MM.1S (cell line): Measurements from ENCODE around the gene DNAAF2.

Source experiments
- DNase-seq: peaks from one replicate; pipeline ENCODE4 v3.0.0-alpha.2; 2015
- H2AFZ ChIP-seq: fragments of 300-600 bp; sonication (generic); 2 replicates; pipeline ENCODE4 v1.6.0; 2016; ENCODE audit warnings: antibody characterized with exemption, low read length
- H3F3A ChIP-seq: fragments of 300-600 bp; sonication (generic); 2 replicates; pipeline ENCODE4 v1.6.1; 2016; ENCODE audit warnings: mild to moderate bottlenecking, antibody characterized with exemption, low read length, moderate library complexity, mixed read lengths; ENCODE audit not compliant: insufficient read depth
- H3K27ac ChIP-seq: fragments of 300-600 bp; sonication (generic); 2 replicates; pipeline ENCODE4 v1.5.1; 2016; ENCODE audit warnings: mild to moderate bottlenecking, low read length
- H3K27me3 ChIP-seq: fragments of 300-600 bp; sonication (generic); replicated peaks from 2 replicates; pipeline ENCODE4 v1.6.0; 2016; ENCODE audit warnings: low read length; ENCODE audit not compliant: insufficient read depth
- H3K36me3 ChIP-seq: fragments of 300-600 bp; sonication (generic); replicated peaks from 2 replicates; pipeline ENCODE4 v1.6.1; 2016; ENCODE audit warnings: mild to moderate bottlenecking, low read length, mixed read lengths; ENCODE audit not compliant: insufficient read depth
- H3K4me1 ChIP-seq: fragments of 300-600 bp; sonication (generic); 2 replicates; pipeline ENCODE4 v1.6.1; 2016; ENCODE audit warnings: low read length, mixed read lengths
- H3K4me2 ChIP-seq: fragments of 300-600 bp; sonication (generic); 2 replicates; pipeline ENCODE4 v1.6.0; 2016; ENCODE audit warnings: low read depth, low read length
- H3K4me3 ChIP-seq: fragments of 300-600 bp; sonication (generic); 2 replicates; pipeline ENCODE4 v1.5.1; 2016; ENCODE audit warnings: low read length, mixed read lengths
- H3K79me2 ChIP-seq: fragments of 300-600 bp; sonication (generic); 2 replicates; pipeline ENCODE4 v1.6.1; 2016; ENCODE audit warnings: mixed run types, low read length, mixed read lengths
- H3K9ac ChIP-seq: fragments of 300-600 bp; sonication (generic); 2 replicates; pipeline ENCODE4 v1.6.1; 2016; ENCODE audit warnings: low read length, mixed read lengths
- H3K9me2 ChIP-seq: fragments of 300-600 bp; sonication (generic); replicated peaks from 2 replicates; pipeline ENCODE4 v1.6.1; 2016; ENCODE audit warnings: mild to moderate bottlenecking, low read length, mixed read lengths; ENCODE audit not compliant: insufficient read depth
- H3K9me3 ChIP-seq: fragments of 300-600 bp; sonication (generic); replicated peaks from 2 replicates; pipeline ENCODE4 v1.6.1; 2016; ENCODE audit warnings: mild to moderate bottlenecking, low read length, mixed read lengths; ENCODE audit not compliant: insufficient read depth
- H4K20me1 ChIP-seq: fragments of 300-600 bp; sonication (generic); 2 replicates; pipeline ENCODE4 v1.6.1; 2016; ENCODE audit warnings: mild to moderate bottlenecking, low read length, moderate library complexity, mixed read lengths; ENCODE audit not compliant: insufficient read depth
- EZH2 ChIP-seq: fragments of 300-600 bp; sonication (generic); optimal IDR thresholded peaks from 2 replicates; pipeline ENCODE3; 2017; ENCODE audit warnings: low read depth, mild to moderate bottlenecking, antibody characterized with exemption, low read length, mixed read lengths
- EZH2phosphoT487 ChIP-seq: fragments of 300-600 bp; sonication (generic); IDR thresholded peaks from 2 replicates; pipeline ENCODE4 v1.6.1; 2018; ENCODE audit warnings: antibody characterized with exemption, low read length
- TF ChIP-seq, protein P1 (sequence below): fragments of 300-600 bp; sonication (generic); IDR thresholded peaks from 2 replicates; pipeline ENCODE4 v1.5.1; 2016; ENCODE audit warnings: antibody characterized with exemption, low read length, mixed read lengths

The DNAAF2 gene

DNA sequence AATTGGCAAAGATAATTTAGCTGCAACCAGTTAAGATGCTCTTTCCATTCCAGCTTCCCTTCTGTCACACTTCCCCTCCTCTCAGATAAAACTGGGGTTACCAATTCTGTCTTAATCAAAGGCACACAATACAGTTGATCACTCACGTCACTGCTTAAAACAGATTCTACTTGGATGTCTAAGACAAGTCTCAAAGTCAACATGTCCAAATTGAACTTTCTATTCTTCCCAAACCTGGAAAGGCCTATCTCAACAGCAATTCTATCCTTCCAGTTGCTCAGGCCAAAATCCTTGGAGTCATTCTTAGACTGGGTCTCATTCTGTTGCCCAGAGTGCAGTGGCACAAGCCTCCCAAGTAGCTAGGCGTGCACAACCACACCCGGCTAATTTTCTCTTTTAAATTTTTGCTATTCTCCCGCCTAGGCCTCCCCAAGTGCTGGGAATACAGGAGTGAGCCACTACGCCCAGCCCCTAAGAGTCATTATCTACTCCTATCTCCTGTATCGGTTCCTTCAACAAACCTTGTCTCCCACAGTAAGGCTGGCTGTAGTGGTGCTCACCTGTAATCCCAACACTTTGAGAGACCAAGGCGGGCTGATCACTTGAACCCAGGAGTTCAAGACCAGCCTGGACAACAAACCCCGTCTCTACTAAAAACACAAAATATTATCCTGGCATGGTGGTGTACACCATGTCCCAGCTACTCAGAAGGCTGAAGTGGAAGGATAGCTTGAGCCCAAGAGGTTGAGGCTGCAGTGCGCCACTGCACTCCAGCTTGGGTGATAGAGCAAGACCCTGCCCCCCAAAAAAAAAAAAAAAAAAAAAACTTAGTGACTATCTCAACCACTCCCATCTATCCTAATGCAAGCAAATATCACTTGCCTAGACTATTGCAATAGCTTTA is 53.6 kb downstream of the DNAAF2 start:
- Histone ChIP-seq H3K9me2 (no peaks in the 10 kb centered on the region), H3K4me1 (no peaks in the 10 kb centered on the region), H2AFZ (no peak overlapping the region), H3K27ac (no peak overlapping the region), H3K79me2 (peaks cover 44% of the 10 kb centered on the region), H3F3A (peaks cover 5% of the 10 kb centered on the region; the same call in 1 of the 2 replicates), H4K20me1 (peaks cover 3% of the 10 kb centered on the region; the same call in 1 of the 2 replicates), H3K27me3 (no peaks in the 10 kb centered on the region), H3K4me3 (no peak overlapping the region), H3K9ac (no peak overlapping the region), H3K9me3 (no peaks in the 10 kb centered on the region), H3K4me2 (no peak overlapping the region), H3K36me3 (no peaks in the 10 kb centered on the region; the same call in 1 of the 2 replicates)
- TF ChIP-seq, protein P1, sequence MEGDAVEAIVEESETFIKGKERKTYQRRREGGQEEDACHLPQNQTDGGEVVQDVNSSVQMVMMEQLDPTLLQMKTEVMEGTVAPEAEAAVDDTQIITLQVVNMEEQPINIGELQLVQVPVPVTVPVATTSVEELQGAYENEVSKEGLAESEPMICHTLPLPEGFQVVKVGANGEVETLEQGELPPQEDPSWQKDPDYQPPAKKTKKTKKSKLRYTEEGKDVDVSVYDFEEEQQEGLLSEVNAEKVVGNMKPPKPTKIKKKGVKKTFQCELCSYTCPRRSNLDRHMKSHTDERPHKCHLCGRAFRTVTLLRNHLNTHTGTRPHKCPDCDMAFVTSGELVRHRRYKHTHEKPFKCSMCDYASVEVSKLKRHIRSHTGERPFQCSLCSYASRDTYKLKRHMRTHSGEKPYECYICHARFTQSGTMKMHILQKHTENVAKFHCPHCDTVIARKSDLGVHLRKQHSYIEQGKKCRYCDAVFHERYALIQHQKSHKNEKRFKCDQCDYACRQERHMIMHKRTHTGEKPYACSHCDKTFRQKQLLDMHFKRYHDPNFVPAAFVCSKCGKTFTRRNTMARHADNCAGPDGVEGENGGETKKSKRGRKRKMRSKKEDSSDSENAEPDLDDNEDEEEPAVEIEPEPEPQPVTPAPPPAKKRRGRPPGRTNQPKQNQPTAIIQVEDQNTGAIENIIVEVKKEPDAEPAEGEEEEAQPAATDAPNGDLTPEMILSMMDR = no peak
- TF ChIP-seq EZH2 (no peak), EZH2phosphoT487 (no peak)
- DNase-seq = no peak

DNA sequence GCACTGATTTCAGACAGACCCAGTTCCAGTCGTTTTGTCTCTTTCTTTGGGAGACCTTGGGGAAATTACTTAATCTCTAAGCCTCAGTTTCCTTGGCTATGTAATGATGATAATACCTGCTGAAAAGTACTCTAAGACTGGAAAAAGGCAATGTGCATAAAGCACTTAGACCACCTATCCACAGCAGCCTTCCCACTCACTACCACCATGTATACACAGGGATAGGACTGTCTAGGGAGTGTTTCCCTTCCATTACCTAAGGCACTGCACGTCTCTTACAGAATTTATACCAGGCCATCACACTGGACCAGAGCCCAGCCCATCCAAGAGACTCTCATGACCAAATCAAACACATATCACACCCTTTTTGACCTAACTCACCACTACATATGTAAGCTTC is 55.2 kb downstream of the DNAAF2 start:
- H4K20me1 ChIP-seq = peaks cover 3% of the 10 kb centered on the region; the same call in 1 of the 2 replicates
- no peak overlapping the region for H3K9ac ChIP-seq
- TF ChIP-seq, protein P1 = no peak
- no peak for TF ChIP-seq EZH2phosphoT487
- TF ChIP-seq EZH2 = no peak
- no peak overlapping the region for H3K27ac ChIP-seq
- no peaks in the 10 kb centered on the region for H3K27me3 ChIP-seq
- H3K79me2 ChIP-seq = peaks cover 30% of the 10 kb centered on the region
- no peak for DNase-seq
- no peak overlapping the region for H2AFZ ChIP-seq
- H3K36me3 ChIP-seq = no peaks in the 10 kb centered on the region; the same call in 1 of the 2 replicates
- no peaks in the 10 kb centered on the region for H3K9me2 ChIP-seq
- H3K4me3 ChIP-seq = no peak overlapping the region
- no peaks in the 10 kb centered on the region for H3K9me3 ChIP-seq
- H3K4me2 ChIP-seq = no peak overlapping the region
- H3F3A ChIP-seq = peaks cover 5% of the 10 kb centered on the region; the same call in 1 of the 2 replicates
- H3K4me1 ChIP-seq = no peaks in the 10 kb centered on the region

DNA sequence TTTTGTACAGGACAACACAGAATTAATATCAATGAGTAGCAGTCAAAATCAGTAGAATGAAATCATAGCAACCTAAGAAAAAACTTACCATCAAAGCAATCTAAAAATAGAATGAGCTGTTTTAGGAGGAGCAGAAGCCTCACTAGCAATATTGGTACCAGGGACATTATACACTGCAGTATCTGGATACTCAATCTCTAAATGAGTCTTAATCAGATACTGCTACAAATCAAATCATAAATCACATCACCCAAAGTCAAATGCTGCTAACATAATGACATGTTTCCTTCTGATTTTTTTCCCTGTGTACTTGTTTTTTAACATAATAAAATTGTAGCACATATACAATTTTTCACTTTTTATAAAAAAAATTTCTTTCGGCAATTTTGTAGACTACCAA is 56.9 kb downstream of the DNAAF2 start:
- Histone ChIP-seq H3F3A (no peaks in the 10 kb centered on the region), H3K4me2 (no peak overlapping the region), H3K79me2 (peaks cover 13% of the 10 kb centered on the region), H3K27me3 (no peaks in the 10 kb centered on the region), H3K9me3 (no peaks in the 10 kb centered on the region), H2AFZ (no peak overlapping the region), H3K4me1 (no peaks in the 10 kb centered on the region), H3K9ac (no peak overlapping the region), H3K27ac (no peak overlapping the region), H3K9me2 (no peaks in the 10 kb centered on the region), H3K4me3 (no peak overlapping the region), H4K20me1 (peaks cover 3% of the 10 kb centered on the region; the same call in 1 of the 2 replicates), H3K36me3 (no peaks in the 10 kb centered on the region; the same call in 1 of the 2 replicates)
- no peak for TF ChIP-seq EZH2phosphoT487
- TF ChIP-seq, protein P1 = no peak
- TF ChIP-seq EZH2 = no peak
- DNase-seq = no peak
